SK-N-SH treated with all-trans-retinoic acid at 6 μM for 48 hours (cell line): ENCODE data around the gene PRPS2.

Experiments
- ATAC-seq: fragments of 200-7000 bp; cut with Tn5 transposase; 3 replicates; pipeline ENCODE4 v1.9.1; 2020; ENCODE audit warnings: mild to moderate bottlenecking, moderate library complexity
- ARNTL ChIP-seq: fragments of 450-650 bp; formaldehyde crosslinking; IDR thresholded peaks from 2 replicates; pipeline ENCODE4 v1.5.0; 2020; ENCODE audit warnings: low read depth, mild to moderate bottlenecking, moderate library complexity, borderline replicate concordance
- BACH2 ChIP-seq: fragments of 250-450 bp; sonication (Bioruptor Pico); IDR thresholded peaks from 2 replicates; pipeline ENCODE4 v1.9.0; 2021; ENCODE audit warnings: mild to moderate bottlenecking, borderline replicate concordance
- ESRRG ChIP-seq: fragments of 250-450 bp; sonication (Bioruptor Pico); IDR thresholded peaks from 2 replicates; pipeline ENCODE4 v1.6.1; 2021; ENCODE audit warnings: mild to moderate bottlenecking
- GLIS3 ChIP-seq: fragments of 250-450 bp; sonication (Bioruptor Pico); IDR thresholded peaks from 2 replicates; pipeline ENCODE4 v1.5.0; 2020; ENCODE audit warnings: mild to moderate bottlenecking, moderate library complexity
- ISL1 ChIP-seq: fragments of 250-450 bp; sonication (Bioruptor Pico); IDR thresholded peaks from 2 replicates; pipeline ENCODE4 v2.1.2; 2022; ENCODE audit warnings: mild to moderate bottlenecking, moderate library complexity
- OSR1 ChIP-seq: fragments of 250-450 bp; sonication (Bioruptor Pico); IDR thresholded peaks from 2 replicates; pipeline ENCODE4 v1.8.0; 2022; ENCODE audit warnings: moderate library complexity, mild to moderate bottlenecking, inconsistent platforms
- PPARA ChIP-seq: fragments of 250-450 bp; sonication (Bioruptor Pico); IDR thresholded peaks from 2 replicates; pipeline ENCODE4 v1.5.0; 2020; ENCODE audit warnings: mild to moderate bottlenecking, borderline replicate concordance
- RARB ChIP-seq: fragments of 250-450 bp; sonication (Bioruptor Pico); IDR thresholded peaks from 2 replicates; pipeline ENCODE4 v1.8.0; 2021; ENCODE audit warnings: mild to moderate bottlenecking, moderate library complexity
- SNAI2 ChIP-seq: fragments of 250-450 bp; sonication (Bioruptor Pico); IDR thresholded peaks from 2 replicates; pipeline ENCODE4 v1.5.0; 2020; ENCODE audit warnings: mild to moderate bottlenecking, moderate library complexity
- TCF4 ChIP-seq: fragments of 250-450 bp; sonication (Bioruptor Pico); IDR thresholded peaks from 2 replicates; pipeline ENCODE4 v1.8.0; 2021; ENCODE audit warnings: mild to moderate bottlenecking, moderate library complexity, borderline replicate concordance
- TOX ChIP-seq: fragments of 250-450 bp; sonication (Bioruptor Pico); IDR thresholded peaks from 2 replicates; pipeline ENCODE4 v1.8.0; 2021; ENCODE audit warnings: mild to moderate bottlenecking, moderate library complexity, borderline replicate concordance
- ZC3H10 ChIP-seq: fragments of 250-450 bp; sonication (Bioruptor Pico); IDR thresholded peaks from 2 replicates; pipeline ENCODE4 v1.5.1; 2021; ENCODE audit warnings: mild to moderate bottlenecking, moderate library complexity
- ZFP3 ChIP-seq: fragments of 250-450 bp; sonication (Bioruptor Pico); IDR thresholded peaks from 2 replicates; pipeline ENCODE4 v1.5.0; 2020; ENCODE audit warnings: mild to moderate bottlenecking, moderate library complexity
- ZFP30 ChIP-seq: fragments of 450-650 bp; formaldehyde crosslinking; IDR thresholded peaks from 2 replicates; pipeline ENCODE4 v1.5.0; 2022; ENCODE audit warnings: mild to moderate bottlenecking, moderate library complexity
- ZNF565 ChIP-seq: fragments of 450-650 bp; formaldehyde crosslinking; conservative IDR thresholded peaks from 2 replicates; pipeline ENCODE4 v1.5.0; 2020; ENCODE audit warnings: low read depth, mild to moderate bottlenecking, moderate library complexity
- ZNF70 ChIP-seq: fragments of 450-650 bp; formaldehyde crosslinking; IDR thresholded peaks from 2 replicates; pipeline ENCODE4 v1.5.0; 2020; ENCODE audit warnings: mild to moderate bottlenecking, moderate library complexity
- ZNF8 ChIP-seq: fragments of 450-650 bp; formaldehyde crosslinking; IDR thresholded peaks from 2 replicates; pipeline ENCODE4 v1.5.0; 2020; ENCODE audit warnings: mild to moderate bottlenecking, moderate library complexity
- TF ChIP-seq, protein P1 (sequence below): fragments of 250-450 bp; sonication (Bioruptor Pico); IDR thresholded peaks from 2 replicates; pipeline ENCODE4 v1.5.1; 2020; ENCODE audit warnings: low read depth, mild to moderate bottlenecking, moderate library complexity
- TF ChIP-seq, protein P2 (sequence below): fragments of 250-450 bp; sonication (Bioruptor Pico); IDR thresholded peaks from 2 replicates; pipeline ENCODE4 v1.8.0; 2020; ENCODE audit warnings: mild to moderate bottlenecking, moderate library complexity, borderline replicate concordance
- TF ChIP-seq, protein P3 (sequence below): fragments of 250-450 bp; sonication (Bioruptor Pico); IDR thresholded peaks from 2 replicates; pipeline ENCODE4 v1.8.0; 2021; ENCODE audit warnings: low read depth, mild to moderate bottlenecking, moderate library complexity, borderline replicate concordance
- TF ChIP-seq, protein P4 (sequence below): fragments of 250-450 bp; sonication (Bioruptor Pico); IDR thresholded peaks from 2 replicates; pipeline ENCODE4 v1.5.0; 2020; ENCODE audit warnings: mild to moderate bottlenecking, moderate library complexity
- TF ChIP-seq, protein P5 (sequence below): fragments of 250-450 bp; sonication (Bioruptor Pico); IDR thresholded peaks from 2 replicates; pipeline ENCODE4 v1.5.1; 2021; ENCODE audit warnings: mild to moderate bottlenecking, moderate library complexity

PRPS2 gene

DNA sequence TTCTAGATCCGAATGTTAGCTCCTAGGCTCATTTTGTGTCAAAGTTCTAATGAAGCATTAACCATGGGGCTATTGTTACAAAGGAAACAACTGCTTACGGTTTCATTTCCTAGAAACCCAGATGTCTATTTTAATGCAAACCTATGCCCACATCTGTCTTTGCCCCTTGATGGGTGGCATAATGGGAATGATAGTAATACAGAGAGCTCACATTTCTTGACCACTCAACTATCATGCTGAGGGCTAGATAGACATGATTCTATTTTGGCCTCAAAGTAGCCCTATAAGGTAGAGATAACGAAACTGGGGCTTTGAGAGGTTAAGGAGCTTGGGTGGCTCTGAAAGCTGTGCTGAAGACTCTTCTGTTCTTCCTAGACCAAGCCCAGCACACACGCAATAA lies 77.5 kb downstream of the PRPS2 start (continued):
- TF ChIP-seq, protein P1, sequence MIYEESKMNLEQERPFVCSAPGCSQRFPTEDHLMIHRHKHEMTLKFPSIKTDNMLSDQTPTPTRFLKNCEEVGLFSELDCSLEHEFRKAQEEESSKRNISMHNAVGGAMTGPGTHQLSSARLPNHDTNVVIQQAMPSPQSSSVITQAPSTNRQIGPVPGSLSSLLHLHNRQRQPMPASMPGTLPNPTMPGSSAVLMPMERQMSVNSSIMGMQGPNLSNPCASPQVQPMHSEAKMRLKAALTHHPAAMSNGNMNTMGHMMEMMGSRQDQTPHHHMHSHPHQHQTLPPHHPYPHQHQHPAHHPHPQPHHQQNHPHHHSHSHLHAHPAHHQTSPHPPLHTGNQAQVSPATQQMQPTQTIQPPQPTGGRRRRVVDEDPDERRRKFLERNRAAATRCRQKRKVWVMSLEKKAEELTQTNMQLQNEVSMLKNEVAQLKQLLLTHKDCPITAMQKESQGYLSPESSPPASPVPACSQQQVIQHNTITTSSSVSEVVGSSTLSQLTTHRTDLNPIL (CRISPR knock-in tag): no peak
- TF ChIP-seq OSR1 (CRISPR knock-in tag): no peak
- no peak for TF ChIP-seq ZNF565 (CRISPR knock-in tag)
- TF ChIP-seq ZFP3 (CRISPR knock-in tag): no peak
- no peak for TF ChIP-seq GLIS3 (CRISPR knock-in tag)
- no peak for TF ChIP-seq SNAI2
- no peak for TF ChIP-seq ESRRG
- TF ChIP-seq PPARA: no peak
- no peak for TF ChIP-seq TOX (CRISPR knock-in tag)
- no peak for TF ChIP-seq ZNF70

DNA sequence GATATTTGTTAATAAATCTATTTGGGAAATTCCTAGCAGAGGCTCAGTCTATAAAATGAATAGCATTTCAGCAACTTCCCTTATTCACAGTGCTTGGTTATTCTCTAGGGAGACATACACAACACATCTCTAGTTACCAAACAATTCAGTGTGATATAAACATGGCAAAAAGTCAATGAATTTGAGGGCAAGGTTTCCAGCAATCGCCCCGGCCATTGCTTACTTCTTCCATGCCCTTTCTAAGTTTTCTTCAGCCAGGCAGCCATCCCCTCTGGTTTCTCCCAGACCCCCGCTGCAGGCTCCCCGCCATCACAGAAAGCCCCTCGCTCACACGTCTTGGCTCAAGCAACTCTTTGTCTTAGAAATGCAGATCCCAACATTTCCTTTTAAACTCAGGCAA lies 80.0 kb downstream of the PRPS2 start:
- TF ChIP-seq, protein P2, sequence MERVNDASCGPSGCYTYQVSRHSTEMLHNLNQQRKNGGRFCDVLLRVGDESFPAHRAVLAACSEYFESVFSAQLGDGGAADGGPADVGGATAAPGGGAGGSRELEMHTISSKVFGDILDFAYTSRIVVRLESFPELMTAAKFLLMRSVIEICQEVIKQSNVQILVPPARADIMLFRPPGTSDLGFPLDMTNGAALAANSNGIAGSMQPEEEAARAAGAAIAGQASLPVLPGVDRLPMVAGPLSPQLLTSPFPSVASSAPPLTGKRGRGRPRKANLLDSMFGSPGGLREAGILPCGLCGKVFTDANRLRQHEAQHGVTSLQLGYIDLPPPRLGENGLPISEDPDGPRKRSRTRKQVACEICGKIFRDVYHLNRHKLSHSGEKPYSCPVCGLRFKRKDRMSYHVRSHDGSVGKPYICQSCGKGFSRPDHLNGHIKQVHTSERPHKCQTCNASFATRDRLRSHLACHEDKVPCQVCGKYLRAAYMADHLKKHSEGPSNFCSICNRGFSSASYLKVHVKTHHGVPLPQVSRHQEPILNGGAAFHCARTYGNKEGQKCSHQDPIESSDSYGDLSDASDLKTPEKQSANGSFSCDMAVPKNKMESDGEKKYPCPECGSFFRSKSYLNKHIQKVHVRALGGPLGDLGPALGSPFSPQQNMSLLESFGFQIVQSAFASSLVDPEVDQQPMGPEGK (CRISPR knock-in tag): no peak
- TF ChIP-seq, protein P3, sequence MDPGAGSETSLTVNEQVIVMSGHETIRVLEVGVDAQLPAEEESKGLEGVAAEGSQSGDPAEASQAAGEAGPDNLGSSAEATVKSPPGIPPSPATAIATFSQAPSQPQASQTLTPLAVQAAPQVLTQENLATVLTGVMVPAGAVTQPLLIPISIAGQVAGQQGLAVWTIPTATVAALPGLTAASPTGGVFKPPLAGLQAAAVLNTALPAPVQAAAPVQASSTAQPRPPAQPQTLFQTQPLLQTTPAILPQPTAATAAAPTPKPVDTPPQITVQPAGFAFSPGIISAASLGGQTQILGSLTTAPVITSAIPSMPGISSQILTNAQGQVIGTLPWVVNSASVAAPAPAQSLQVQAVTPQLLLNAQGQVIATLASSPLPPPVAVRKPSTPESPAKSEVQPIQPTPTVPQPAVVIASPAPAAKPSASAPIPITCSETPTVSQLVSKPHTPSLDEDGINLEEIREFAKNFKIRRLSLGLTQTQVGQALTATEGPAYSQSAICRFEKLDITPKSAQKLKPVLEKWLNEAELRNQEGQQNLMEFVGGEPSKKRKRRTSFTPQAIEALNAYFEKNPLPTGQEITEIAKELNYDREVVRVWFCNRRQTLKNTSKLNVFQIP (CRISPR knock-in tag): no peak
- TF ChIP-seq ESRRG: no peak
- no peak for TF ChIP-seq ZC3H10 (CRISPR knock-in tag)
- no peak for TF ChIP-seq ZNF565 (CRISPR knock-in tag)
- TF ChIP-seq PPARA: no peak
- TF ChIP-seq BACH2: no peak
- TF ChIP-seq TCF4 (CRISPR knock-in tag): no peak
- no peak for TF ChIP-seq RARB (CRISPR knock-in tag)
- no peak for TF ChIP-seq OSR1 (CRISPR knock-in tag)
- TF ChIP-seq, protein P4, sequence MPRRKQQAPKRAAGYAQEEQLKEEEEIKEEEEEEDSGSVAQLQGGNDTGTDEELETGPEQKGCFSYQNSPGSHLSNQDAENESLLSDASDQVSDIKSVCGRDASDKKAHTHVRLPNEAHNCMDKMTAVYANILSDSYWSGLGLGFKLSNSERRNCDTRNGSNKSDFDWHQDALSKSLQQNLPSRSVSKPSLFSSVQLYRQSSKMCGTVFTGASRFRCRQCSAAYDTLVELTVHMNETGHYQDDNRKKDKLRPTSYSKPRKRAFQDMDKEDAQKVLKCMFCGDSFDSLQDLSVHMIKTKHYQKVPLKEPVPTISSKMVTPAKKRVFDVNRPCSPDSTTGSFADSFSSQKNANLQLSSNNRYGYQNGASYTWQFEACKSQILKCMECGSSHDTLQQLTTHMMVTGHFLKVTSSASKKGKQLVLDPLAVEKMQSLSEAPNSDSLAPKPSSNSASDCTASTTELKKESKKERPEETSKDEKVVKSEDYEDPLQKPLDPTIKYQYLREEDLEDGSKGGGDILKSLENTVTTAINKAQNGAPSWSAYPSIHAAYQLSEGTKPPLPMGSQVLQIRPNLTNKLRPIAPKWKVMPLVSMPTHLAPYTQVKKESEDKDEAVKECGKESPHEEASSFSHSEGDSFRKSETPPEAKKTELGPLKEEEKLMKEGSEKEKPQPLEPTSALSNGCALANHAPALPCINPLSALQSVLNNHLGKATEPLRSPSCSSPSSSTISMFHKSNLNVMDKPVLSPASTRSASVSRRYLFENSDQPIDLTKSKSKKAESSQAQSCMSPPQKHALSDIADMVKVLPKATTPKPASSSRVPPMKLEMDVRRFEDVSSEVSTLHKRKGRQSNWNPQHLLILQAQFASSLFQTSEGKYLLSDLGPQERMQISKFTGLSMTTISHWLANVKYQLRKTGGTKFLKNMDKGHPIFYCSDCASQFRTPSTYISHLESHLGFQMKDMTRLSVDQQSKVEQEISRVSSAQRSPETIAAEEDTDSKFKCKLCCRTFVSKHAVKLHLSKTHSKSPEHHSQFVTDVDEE (CRISPR knock-in tag): no peak
- TF ChIP-seq, protein P1 (CRISPR knock-in tag): no peak
- TF ChIP-seq SNAI2: no peak
- no peak for TF ChIP-seq TOX (CRISPR knock-in tag)
- TF ChIP-seq ARNTL (CRISPR knock-in tag): no peak
- no peak for TF ChIP-seq ZFP3 (CRISPR knock-in tag)
- no peak for TF ChIP-seq ZFP30 (CRISPR knock-in tag)
- no peak for ATAC-seq

DNA sequence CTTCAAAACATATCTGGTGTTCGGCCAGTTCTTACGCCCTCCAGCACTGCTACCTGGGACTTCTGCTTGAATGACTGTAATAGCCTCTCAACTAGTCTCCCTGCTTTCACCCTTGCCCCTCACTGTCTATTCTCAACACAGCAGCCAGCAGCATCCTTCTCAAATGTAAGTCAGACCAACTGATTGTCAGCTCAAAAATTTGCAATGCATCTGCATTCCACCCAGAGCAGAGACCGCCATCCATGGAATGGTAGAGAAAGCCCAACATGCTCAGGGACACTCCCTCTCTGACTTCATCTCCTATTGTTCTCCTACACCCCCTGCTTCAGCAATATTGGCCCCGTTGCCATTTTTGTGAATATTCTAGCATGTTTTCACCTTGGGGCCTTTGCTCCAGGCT lies 81.5 kb downstream of the PRPS2 start:
- TF ChIP-seq ZC3H10 (CRISPR knock-in tag) (no peak), ZNF8 (CRISPR knock-in tag) (no peak), BACH2 (no peak), ESRRG (no peak), ISL1 (CRISPR knock-in tag) (no peak), TCF4 (CRISPR knock-in tag) (no peak), SNAI2 (no peak), TOX (CRISPR knock-in tag) (no peak)
- TF ChIP-seq, protein P5, sequence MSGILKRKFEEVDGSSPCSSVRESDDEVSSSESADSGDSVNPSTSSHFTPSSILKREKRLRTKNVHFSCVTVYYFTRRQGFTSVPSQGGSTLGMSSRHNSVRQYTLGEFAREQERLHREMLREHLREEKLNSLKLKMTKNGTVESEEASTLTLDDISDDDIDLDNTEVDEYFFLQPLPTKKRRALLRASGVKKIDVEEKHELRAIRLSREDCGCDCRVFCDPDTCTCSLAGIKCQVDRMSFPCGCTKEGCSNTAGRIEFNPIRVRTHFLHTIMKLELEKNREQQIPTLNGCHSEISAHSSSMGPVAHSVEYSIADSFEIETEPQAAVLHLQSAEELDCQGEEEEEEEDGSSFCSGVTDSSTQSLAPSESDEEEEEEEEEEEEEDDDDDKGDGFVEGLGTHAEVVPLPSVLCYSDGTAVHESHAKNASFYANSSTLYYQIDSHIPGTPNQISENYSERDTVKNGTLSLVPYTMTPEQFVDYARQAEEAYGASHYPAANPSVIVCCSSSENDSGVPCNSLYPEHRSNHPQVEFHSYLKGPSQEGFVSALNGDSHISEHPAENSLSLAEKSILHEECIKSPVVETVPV: no peak
- TF ChIP-seq, protein P1 (CRISPR knock-in tag): no peak
- ATAC-seq: no peak
